HG02852 (cell line): ENCODE measurements around the gene ESYT1.
"Not testable (repeated sequence)": the region's sequence is repeated elsewhere in the genome, so short reads cannot be mapped to it uniquely, and the experiment has no call there.

Experiments used
- ATAC-seq: cut with Tn5 transposase; IDR thresholded peaks from one replicate; pipeline ENCODE4 v1.9.1; 2021; ENCODE audit warnings: mild to moderate bottlenecking, moderate library complexity; ENCODE audit not compliant: unreplicated experiment

Gene ESYT1

GRCh38 chr12:56155256-56155845 is 27.3 kb downstream of the ESYT1 start:
- no peak for ATAC-seq

- not testable (repeated sequence) for ATAC-seq
Observed at GRCh38 chr12:56156464-56157200, 28.6 kb downstream of the ESYT1 start.

- ATAC-seq: peak; percentile 26
Observed at GRCh38 chr12:56157201-56158028, 29.3 kb downstream of the ESYT1 start.

- ATAC-seq: peak; percentile 80
Observed at GRCh38 chr12:56158029-56158925, 30.2 kb downstream of the ESYT1 start, which contains the start of gene MYL6. Gene MYL6 (plus strand): TSS chr12:56158359. CDS start chr12:56158402, 43 bp downstream.

GRCh38 chr12:56158926-56159461 is 30.9 kb downstream of the ESYT1 start:
- ATAC-seq: no peak

GRCh38 chr12:56159482-56160192 is 31.6 kb downstream of the ESYT1 start:
- no peak for ATAC-seq

GRCh38 chr12:56160193-56160763 is 32.2 kb downstream of the ESYT1 start:
- ATAC-seq: no peak

GRCh38 chr12:56160894-56161689 is 33.0 kb downstream of the ESYT1 start:
- no peak for ATAC-seq

GRCh38 chr12:56161690-56162351 is 33.8 kb downstream of the ESYT1 start:
- ATAC-seq: no peak

GRCh38 chr12:56162468-56163290 is 34.6 kb downstream of the ESYT1 start:
- ATAC-seq: no peak

- ATAC-seq: no peak
Observed at GRCh38 chr12:56163533-56164344, 35.7 kb downstream of the ESYT1 start.

GRCh38 chr12:56164345-56164729 is 36.3 kb downstream of the ESYT1 start:
- ATAC-seq: no peak

GRCh38 chr12:56165369-56165768 is 37.3 kb downstream of the ESYT1 start:
- no peak for ATAC-seq

GRCh38 chr12:56169229-56169759 is 41.2 kb downstream of the ESYT1 start:
- no peak for ATAC-seq

GRCh38 chr12:56172839-56173238 is 44.8 kb downstream of the ESYT1 start:
- no peak for ATAC-seq

- no peak for ATAC-seq
Observed at GRCh38 chr12:56178347-56178746, 50.3 kb downstream of the ESYT1 start.
